SK-N-MC (cell line): Measurements from ENCODE around the gene KIAA1671.

Experiments
- EZH2 ChIP-seq: fragments of 200-600 bp; sonication (generic); IDR thresholded peaks from one replicate; pipeline ENCODE4 v1.6.1; 2017; ENCODE audit warnings: antibody characterized with exemption
- POLR2AphosphoS5 ChIP-seq: IDR thresholded peaks from 2 replicates; pipeline ENCODE4 v1.6.1; 2012; ENCODE audit warnings: mild to moderate bottlenecking, low read depth, low read length, borderline replicate concordance

GRCh38 chr22:25125693-25126357, 173.3 kb downstream of the KIAA1671 start:
- TF ChIP-seq POLR2AphosphoS5 (no peak), EZH2 (no peak)
